ENCODE data around the gene EVA1C. TPM values are rescaled to one million over a fixed set of nuclear protein-coding genes. Genes with fewer than 3 reads are reported as not detected.
A peak's percentile ranks its signal among the peaks of the same experiment; 100 is the strongest.
"Not testable (repeated sequence)": the region's sequence is repeated elsewhere in the genome, so short reads cannot be mapped to it uniquely, and the experiment has no call there.

Gene EVA1C
- total RNA-seq, 2 experiments from 2014 or later = 11.1 to 12.7 TPM

DNA sequence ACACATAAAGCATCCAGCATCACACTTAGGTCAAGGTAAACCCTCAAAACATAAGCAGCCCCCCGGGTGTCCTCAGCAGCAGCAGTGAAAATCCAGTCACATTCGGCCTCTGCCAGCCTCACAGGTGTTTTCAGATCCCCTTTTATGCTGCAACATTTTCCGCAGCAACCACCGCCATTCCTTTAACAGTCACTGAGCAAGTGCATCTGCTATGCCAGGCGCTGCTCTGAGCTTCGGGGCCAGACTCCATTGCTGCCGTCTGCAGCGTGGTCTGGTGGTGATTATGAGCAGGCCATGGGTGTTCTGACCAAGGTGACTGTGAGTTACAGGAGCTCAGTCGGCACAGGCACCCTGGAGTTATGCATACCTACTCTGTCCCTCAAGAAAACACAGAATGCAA is 24.2 kb upstream of the EVA1C start:
- Histone ChIP-seq H3K9me3 (ENCODE audit: control insufficient read depth in 1 of 2, insufficient read depth in 1 of 2, low read length in 2 of 2) (no peaks in the 10 kb centered on the region), H3K4me3 (ENCODE audit: low read length) (no peak overlapping the region), H3K27ac (ENCODE audit: low read depth in 1 of 2, low read length in 2 of 2) (no peak overlapping the region), H3K27me3 (ENCODE audit: control insufficient read depth in 1 of 2, insufficient read depth in 2 of 2, low read length in 2 of 2) (no peaks in the 10 kb centered on the region), H3K4me1 (ENCODE audit: insufficient read depth, low read length) (peaks cover 26% of the 10 kb centered on the region), H3K36me3 (ENCODE audit: insufficient read depth, low read length) (peaks cover 32% of the 10 kb centered on the region)
- Mint-ChIP-seq H3K27ac (no peak overlapping the region), H3K27me3 (no peaks in the 10 kb centered on the region), H3K4me1 (ENCODE audit: low read depth) (peaks cover 62% of the 10 kb centered on the region), H3K4me3 (no peak overlapping the region), H3K36me3 (ENCODE audit: low read depth) (peaks cover 55% of the 10 kb centered on the region), H3K9me3 (no peaks in the 10 kb centered on the region)
- ATAC-seq (ENCODE audit: poor library complexity) (no peak), DNase-seq (no peak)
- intact Hi-C loops (cut with DNase I, micrococcal nuclease) = loop anchor here in 1 of 2 experiments (5.0 kb wide), 1 partner anchor 656 kb away; the partner anchor contains the start of gene SCAF4
- ChIA-PET POLR2A (no interaction called here), CTCF (no interaction called here)
- TF ChIP-seq, protein P1, sequence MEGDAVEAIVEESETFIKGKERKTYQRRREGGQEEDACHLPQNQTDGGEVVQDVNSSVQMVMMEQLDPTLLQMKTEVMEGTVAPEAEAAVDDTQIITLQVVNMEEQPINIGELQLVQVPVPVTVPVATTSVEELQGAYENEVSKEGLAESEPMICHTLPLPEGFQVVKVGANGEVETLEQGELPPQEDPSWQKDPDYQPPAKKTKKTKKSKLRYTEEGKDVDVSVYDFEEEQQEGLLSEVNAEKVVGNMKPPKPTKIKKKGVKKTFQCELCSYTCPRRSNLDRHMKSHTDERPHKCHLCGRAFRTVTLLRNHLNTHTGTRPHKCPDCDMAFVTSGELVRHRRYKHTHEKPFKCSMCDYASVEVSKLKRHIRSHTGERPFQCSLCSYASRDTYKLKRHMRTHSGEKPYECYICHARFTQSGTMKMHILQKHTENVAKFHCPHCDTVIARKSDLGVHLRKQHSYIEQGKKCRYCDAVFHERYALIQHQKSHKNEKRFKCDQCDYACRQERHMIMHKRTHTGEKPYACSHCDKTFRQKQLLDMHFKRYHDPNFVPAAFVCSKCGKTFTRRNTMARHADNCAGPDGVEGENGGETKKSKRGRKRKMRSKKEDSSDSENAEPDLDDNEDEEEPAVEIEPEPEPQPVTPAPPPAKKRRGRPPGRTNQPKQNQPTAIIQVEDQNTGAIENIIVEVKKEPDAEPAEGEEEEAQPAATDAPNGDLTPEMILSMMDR (IDR thresholded peaks at IDR 0.05) = no peak

DNA sequence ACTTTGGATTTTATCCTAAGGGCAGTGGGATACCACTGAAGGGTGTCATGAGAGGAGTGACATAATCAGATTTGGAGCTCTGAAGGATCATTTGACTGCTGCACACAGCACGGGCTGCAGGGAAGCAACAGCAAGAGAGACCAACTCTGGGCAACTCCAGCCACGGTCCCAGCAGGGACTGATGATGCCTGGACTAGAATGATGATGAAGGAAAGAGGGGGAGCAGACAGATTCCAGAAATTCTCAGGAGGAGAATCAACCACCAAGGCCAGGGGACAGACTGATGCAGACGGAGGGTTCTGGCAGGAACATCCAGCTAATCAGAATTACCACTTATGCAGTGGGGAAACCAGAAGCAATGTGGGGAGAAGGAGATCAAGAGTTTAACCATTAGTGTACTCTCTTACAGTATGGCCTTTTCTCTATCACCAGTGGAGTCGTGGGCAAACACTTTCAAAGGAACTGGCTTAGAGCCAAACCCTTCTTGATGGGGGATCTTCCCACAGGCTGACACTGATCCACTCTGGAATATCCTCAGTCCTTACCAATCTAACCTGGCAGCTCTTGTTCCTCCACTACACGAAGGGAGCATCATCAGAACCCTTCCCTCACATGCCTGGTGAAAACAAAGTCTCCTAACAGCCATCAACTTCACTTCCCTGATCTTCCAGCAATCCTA is 23.0 kb upstream of the EVA1C start:
- Mint-ChIP-seq H3K27me3 (no peaks in the 10 kb centered on the region), H3K9me3 (no peaks in the 10 kb centered on the region), H3K36me3 (ENCODE audit: low read depth) (peaks cover 44% of the 10 kb centered on the region), H3K27ac (no peak overlapping the region), H3K4me1 (ENCODE audit: low read depth) (peaks cover 72% of the 10 kb centered on the region), H3K4me3 (peak overlapping the region; percentile 59)
- peaks cover 20% of the 10 kb centered on the region for H3K36me3 ChIP-seq (ENCODE audit: insufficient read depth, low read length)
- no peaks in the 10 kb centered on the region for H3K27me3 ChIP-seq (ENCODE audit: control insufficient read depth in 1 of 2, insufficient read depth in 2 of 2, low read length in 2 of 2)
- no peak overlapping the region for H3K4me3 ChIP-seq (ENCODE audit: low read length)
- no peak for DNase-seq
- no peaks in the 10 kb centered on the region for H3K9me3 ChIP-seq (ENCODE audit: control insufficient read depth in 1 of 2, insufficient read depth in 1 of 2, low read length in 2 of 2)
- H3K27ac ChIP-seq (ENCODE audit: low read depth in 1 of 2, low read length in 2 of 2) = no peak overlapping the region
- TF ChIP-seq, protein P1 (IDR thresholded peaks at IDR 0.05) = no peak
- POLR2A ChIA-PET = no interaction called here
- H3K4me1 ChIP-seq (ENCODE audit: insufficient read depth, low read length) = peaks cover 30% of the 10 kb centered on the region
- no peak for ATAC-seq (ENCODE audit: poor library complexity)
- intact Hi-C loops (cut with DNase I, micrococcal nuclease) = loop anchor here in 1 of 2 experiments (5.0 to 10.0 kb wide), 5 partner anchors 383 to 1253 kb away; partner anchors contain the start of genes CRYZL1, GART, ITSN1 and PAXBP1
- CTCF ChIA-PET = no interaction called here

DNA sequence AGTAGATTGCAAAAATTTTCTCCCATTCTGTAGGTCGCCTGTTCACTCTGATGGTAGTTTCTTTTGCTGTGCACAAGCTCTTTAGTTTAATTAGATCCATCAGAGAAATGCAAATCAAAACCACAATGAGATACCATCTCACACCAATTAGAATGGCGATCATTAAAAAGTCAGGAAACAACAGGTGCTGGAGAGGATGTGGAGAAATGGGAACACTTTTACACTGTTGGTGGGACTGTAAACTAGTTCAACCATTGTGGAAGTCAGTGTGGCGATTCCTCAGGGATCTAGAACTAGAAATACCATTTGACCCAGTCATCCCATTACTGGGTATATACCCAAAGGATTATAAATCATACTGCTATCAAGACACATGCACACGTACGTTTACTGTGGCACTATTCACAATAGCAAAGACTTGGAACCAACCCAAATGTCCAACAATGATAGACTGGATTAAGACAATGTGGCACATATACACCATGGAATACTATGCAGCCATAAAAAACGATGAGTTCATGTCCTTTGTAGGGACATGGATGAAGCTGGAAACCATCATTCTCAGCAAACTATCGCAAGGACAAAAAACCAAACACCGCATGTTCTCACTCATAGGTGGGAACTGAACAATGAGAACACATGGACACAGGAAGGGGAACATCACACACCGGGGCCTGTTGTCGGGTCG is 21.8 kb upstream of the EVA1C start:
- H3K4me3 ChIP-seq (ENCODE audit: low read length); ATAC-seq (ENCODE audit: poor library complexity); H3K27ac ChIP-seq (ENCODE audit: low read depth in 1 of 2, low read length in 2 of 2); H3K4me3 Mint-ChIP-seq; H3K27me3 ChIP-seq (ENCODE audit: control insufficient read depth in 1 of 2, insufficient read depth in 2 of 2, low read length in 2 of 2); POLR2A ChIA-PET; H3K9me3 ChIP-seq (ENCODE audit: control insufficient read depth in 1 of 2, insufficient read depth in 1 of 2, low read length in 2 of 2); H3K27ac Mint-ChIP-seq; DNase-seq; H3K27me3 Mint-ChIP-seq; H3K9me3 Mint-ChIP-seq: not testable (repeated sequence)
- peaks cover 20% of the 10 kb centered on the region for H3K36me3 ChIP-seq (ENCODE audit: insufficient read depth, low read length)
- H3K4me1 ChIP-seq (ENCODE audit: insufficient read depth, low read length) = peaks cover 30% of the 10 kb centered on the region
- intact Hi-C loops (cut with DNase I, micrococcal nuclease) = loop anchor here in 1 of 2 experiments (5.0 to 10.0 kb wide), 4 partner anchors 382 to 1252 kb away; partner anchors contain the start of genes CRYZL1, GART, ITSN1 and PAXBP1
- Mint-ChIP-seq H3K36me3 (ENCODE audit: low read depth) (peaks cover 33% of the 10 kb centered on the region), H3K4me1 (ENCODE audit: low read depth) (peaks cover 65% of the 10 kb centered on the region)
- CTCF ChIA-PET = interaction anchor here (1.5 kb wide), 1 partner anchor 22 kb away, joined by 3 read pairs; the partner anchor contains the start of gene EVA1C
